Esophagus (tissue), 2 donors: Measurements from ENCODE around the gene HIRIP3. TPM values are rescaled to one million over a fixed set of nuclear protein-coding genes. Genes with fewer than 3 reads are reported as not detected.

ENCODE experiments used
- H3K27ac ChIP-seq, 2 donors: one replicate each; pipeline ENCODE4 v1.5.1; 2013; ENCODE audit warnings: low read depth in 2 of 2, mild to moderate bottlenecking in 2 of 2, inconsistent platforms in 1 of 2, low read length in 1 of 2, moderate library complexity in 1 of 2
- H3K27me3 ChIP-seq, 2 donors: one replicate each; pipeline ENCODE4 v1.6.1; 2013; ENCODE audit warnings: low read length in 2 of 2, control low read depth in 1 of 2, mild to moderate bottlenecking in 1 of 2; ENCODE audit not compliant: insufficient read depth in 2 of 2, control insufficient read depth in 1 of 2
- H3K36me3 ChIP-seq, 2 donors: one replicate each; pipeline ENCODE4 v1.6.1; 2013; ENCODE audit warnings: low read length in 1 of 2; ENCODE audit not compliant: control insufficient read depth in 2 of 2, insufficient read depth in 2 of 2
- H3K4me1 ChIP-seq, 2 donors: one replicate each; pipeline ENCODE4 v1.6.1; 2013; ENCODE audit warnings: low read length in 1 of 2; ENCODE audit not compliant: control insufficient read depth in 2 of 2, insufficient read depth in 2 of 2
- H3K4me3 ChIP-seq, 2 donors: one replicate each; pipeline ENCODE4 v1.5.1; 2013; ENCODE audit warnings: low read length in 2 of 2, mild to moderate bottlenecking in 2 of 2, low read depth in 1 of 2, moderate library complexity in 1 of 2
- H3K9me3 ChIP-seq, 2 donors: one replicate each; pipeline ENCODE4 v1.6.1; 2013; ENCODE audit warnings: mild to moderate bottlenecking in 2 of 2, low read depth in 1 of 2, low read length in 1 of 2, moderate library complexity in 1 of 2; ENCODE audit not compliant: control insufficient read depth in 2 of 2, insufficient read depth in 1 of 2
- WGBS, 2 donors: extraction: QIAGEN DNeasy Blood & Tissue Kit; methylation state at CpG; one replicate each; pipeline ENCODE4 v1.1.7; 2013; 5-methylcytosine and 5-hydroxymethylcytosine counted together
- polyA plus RNA-seq, 2 donors: library from polyadenylated mRNA; stranded (reverse); fragments of 200-250 nt; gene quantifications; one replicate each; pipeline ENCODE4 v1.2.3, GENCODE V29; 2013
- donor health status: healthy with polysubstance abuse.
- donor health status: Bipolar disorder and iron deficiency.

HIRIP3 gene
- polyA plus RNA-seq, 2 donors, result 6.3 to 9.7 TPM

DNA sequence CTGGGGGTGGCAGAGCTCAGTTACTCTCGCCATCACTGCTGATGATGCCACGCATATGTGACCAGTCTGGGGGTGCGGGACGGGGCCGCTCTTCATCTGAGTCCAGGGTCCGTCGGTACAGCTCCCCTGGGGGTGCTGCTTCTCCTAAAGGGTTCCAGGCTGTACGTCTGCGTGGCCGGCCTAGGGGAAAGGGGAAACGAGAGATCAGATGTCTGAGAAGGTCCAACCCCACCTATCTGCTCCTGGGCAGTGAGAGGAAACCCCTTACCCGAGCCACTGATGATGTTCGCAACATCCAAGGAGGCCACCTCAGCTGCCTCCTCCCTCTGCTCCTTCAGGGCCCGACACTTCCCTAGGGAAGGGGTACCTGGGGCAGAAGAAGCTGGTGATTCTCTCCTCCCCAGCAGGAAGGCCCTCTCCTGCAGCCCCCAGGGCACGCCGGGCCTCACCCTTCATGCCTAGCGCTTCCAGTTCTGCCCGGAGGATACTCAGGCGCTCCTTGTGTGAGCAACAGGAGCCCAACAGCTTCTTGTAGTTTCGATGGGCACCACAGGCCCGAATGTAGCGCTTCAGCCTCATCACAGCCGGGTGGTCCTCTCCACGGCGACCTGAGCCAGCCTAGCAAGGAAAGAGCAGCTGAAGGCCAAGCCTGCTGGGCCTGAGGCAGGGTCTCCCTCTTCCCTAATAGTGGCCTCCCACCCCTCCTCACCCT lies 2.1 kb downstream of the HIRIP3 start:
- 88 to 93% methylated on average over 23 to 25 of the region's 25 CpGs for WGBS, 2 donors
- no peaks in the 10 kb centered on the region for H3K9me3 ChIP-seq
- peaks cover 8% of the 10 kb centered on the region in 2 donors for H3K4me1 ChIP-seq
- peaks cover 12 to 32% of the 10 kb centered on the region in 2 donors for H3K36me3 ChIP-seq
- H3K4me3 ChIP-seq, result no peak overlapping the region
- no peaks in the 10 kb centered on the region for H3K27me3 ChIP-seq
- no peak overlapping the region for H3K27ac ChIP-seq

- peaks cover 12 to 37% of the 10 kb centered on the region in 2 donors for H3K36me3 ChIP-seq
- H3K27ac ChIP-seq, result no peak overlapping the region
- no peak overlapping the region for H3K4me3 ChIP-seq
- 55 to 66% methylated on average over 7 of the region's 7 CpGs for WGBS, 2 donors
- no peaks in the 10 kb centered on the region for H3K27me3 ChIP-seq
- no peaks in the 10 kb centered on the region for H3K9me3 ChIP-seq
- H3K4me1 ChIP-seq, result peaks cover 8% of the 10 kb centered on the region in 2 donors
Observed at GRCh38 chr16:29992344-29992967, 3.0 kb downstream of the HIRIP3 start.

DNA sequence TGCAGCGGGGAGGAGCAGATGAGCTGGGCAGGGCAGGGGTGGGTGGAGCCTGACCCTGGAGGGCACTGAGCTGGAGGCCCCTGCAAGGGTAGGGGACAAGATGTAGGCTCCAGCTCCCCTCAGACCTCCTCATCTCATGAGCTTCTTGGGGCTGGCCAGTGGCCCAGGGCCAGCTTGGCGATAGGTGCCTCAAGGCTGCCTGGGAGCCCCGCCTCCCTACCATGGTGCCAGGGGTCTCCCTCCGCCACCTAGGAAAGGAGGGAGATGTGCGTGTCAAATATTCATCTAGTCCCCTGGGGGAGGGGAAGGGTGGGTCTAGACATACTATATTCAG lies 3.9 kb downstream of the HIRIP3 start:
- H3K4me3 ChIP-seq, result no peak overlapping the region
- peaks cover 4 to 8% of the 10 kb centered on the region in 2 donors for H3K4me1 ChIP-seq
- H3K9me3 ChIP-seq, result no peaks in the 10 kb centered on the region
- H3K27me3 ChIP-seq, result no peaks in the 10 kb centered on the region
- WGBS, 2 donors, result 80 to 82% methylated on average over 5 of the region's 5 CpGs
- no peak overlapping the region for H3K27ac ChIP-seq
- H3K36me3 ChIP-seq, result peaks cover 14 to 42% of the 10 kb centered on the region in 2 donors

GRCh38 chr16:29990883-29991570 lies 4.4 kb downstream of the HIRIP3 start:
- Histone ChIP-seq H3K36me3 (peaks cover 18 to 47% of the 10 kb centered on the region in 2 donors), H3K9me3 (no peaks in the 10 kb centered on the region), H3K4me3 (no peak overlapping the region), H3K27me3 (no peaks in the 10 kb centered on the region), H3K4me1 (peaks cover 2 to 8% of the 10 kb centered on the region in 2 donors), H3K27ac (no peak overlapping the region)
- WGBS, 2 donors, result 92 to 93% methylated on average over 20 to 35 of the region's 35 CpGs

DNA sequence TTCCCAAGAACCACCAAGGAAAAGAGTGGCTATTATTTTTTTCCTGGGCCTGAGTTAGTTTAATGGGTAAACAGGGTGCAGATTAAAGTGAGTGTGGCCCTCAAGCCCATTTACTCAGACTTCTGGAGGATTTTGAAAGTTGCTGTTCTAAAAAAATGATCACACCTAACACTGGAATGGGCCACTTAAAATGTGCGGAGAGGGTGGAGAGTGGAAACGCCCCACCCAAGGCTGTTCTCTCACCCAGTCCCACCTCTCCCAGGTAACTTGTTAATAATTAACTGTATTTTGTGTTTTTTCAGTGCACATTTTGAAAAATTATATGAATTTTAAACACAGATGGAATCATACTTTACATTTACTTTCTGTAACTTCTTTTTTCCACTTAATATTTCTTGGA lies 5.4 kb downstream of the HIRIP3 start:
- Histone ChIP-seq H3K4me3 (no peak overlapping the region), H3K36me3 (peaks cover 28 to 57% of the 10 kb centered on the region in 2 donors), H3K4me1 (peaks cover 2 to 8% of the 10 kb centered on the region in 2 donors), H3K9me3 (no peaks in the 10 kb centered on the region), H3K27ac (no peak overlapping the region), H3K27me3 (no peaks in the 10 kb centered on the region)
- WGBS, 2 donors, result 74 to 86% methylated on average over 2 of the region's 2 CpGs

DNA sequence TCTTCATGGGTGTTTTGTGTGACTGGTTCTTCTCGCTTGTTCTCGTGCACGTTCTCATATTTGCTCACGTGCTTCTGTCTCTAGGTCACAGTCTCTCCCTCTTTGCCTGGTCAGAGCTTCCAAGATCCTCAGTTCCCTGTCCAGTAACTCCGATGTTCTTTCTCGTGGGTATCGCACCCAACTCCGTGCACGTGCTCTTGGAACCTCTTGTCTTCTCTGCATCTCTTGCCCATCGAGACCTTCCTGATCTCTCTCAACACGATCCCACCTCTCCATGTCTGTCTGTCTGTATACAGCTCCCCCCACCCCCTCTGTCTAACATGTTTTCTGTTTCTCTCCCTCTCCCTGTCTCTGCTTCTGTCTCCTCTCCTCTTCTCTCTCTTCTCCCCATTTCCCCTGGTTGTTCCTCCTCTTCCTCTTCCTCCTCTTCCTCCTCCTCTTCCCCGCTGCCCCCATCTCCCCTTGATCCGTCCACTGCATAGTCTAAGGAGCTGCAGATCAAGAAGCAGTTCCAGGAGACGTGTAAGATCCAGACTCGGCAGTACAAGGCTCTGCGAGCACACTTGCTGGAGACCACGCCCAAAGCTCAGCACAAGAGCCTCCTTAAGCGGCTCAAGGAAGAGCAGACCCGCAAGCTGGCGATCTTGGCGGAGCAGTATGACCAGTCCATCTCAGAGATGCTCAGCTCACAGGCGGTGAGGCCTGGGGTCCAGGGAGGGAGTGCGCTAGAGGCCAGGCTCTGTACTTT lies 6.1 kb downstream of the HIRIP3 start:
- peaks cover 29 to 63% of the 10 kb centered on the region in 2 donors for H3K36me3 ChIP-seq
- H3K4me1 ChIP-seq, result peaks cover 2 to 3% of the 10 kb centered on the region in 2 donors
- WGBS, 2 donors, result 83 to 85% methylated on average over 23 of the region's 23 CpGs
- no peak overlapping the region for H3K27ac ChIP-seq
- no peak overlapping the region for H3K4me3 ChIP-seq
- H3K27me3 ChIP-seq, result no peaks in the 10 kb centered on the region
- H3K9me3 ChIP-seq, result no peaks in the 10 kb centered on the region

DNA sequence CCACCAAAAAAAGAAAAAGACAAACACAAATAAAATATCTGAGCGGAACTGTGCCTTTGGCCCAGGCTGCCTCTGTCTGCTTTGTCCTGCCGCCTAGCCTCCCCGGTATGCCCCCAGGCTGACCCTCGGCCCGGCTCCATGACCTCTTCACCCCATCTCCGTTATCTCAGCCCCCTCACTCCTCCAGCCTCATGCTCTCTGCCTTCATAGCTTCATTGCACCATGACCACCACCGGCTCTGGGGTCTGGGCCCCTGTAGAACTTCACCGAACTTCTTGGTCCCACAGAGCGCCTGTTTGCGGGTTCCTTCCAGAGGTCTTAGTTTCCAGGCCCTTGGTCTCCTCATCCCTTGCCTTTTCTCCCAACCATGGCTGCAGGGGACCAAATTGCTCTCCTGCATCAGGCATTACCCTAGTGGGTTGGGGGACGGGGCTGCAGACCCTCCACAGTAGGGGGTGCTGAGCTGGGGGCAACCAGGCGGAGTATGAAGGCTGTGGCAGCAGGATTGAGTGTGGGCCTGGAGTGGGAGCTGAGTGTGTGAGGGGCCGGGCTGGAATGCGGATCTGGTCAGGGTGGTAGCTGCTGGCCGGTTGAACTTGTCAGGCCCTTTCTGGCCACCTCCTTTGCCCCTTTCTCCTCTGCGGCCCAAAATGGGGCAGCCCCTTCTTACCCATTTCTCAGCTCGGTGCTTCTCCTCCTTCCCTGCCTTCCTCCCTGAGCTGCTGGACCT lies 6.9 kb downstream of the HIRIP3 start:
- Histone ChIP-seq H3K27ac (no peak overlapping the region), H3K9me3 (no peaks in the 10 kb centered on the region), H3K4me3 (no peak overlapping the region), H3K4me1 (peaks cover under 1 to 2% of the 10 kb centered on the region in 2 donors), H3K36me3 (peaks cover 29 to 69% of the 10 kb centered on the region in 2 donors), H3K27me3 (no peaks in the 10 kb centered on the region)
- WGBS, 2 donors, result 84 to 85% methylated on average over 17 of the region's 17 CpGs

- peaks cover 30 to 71% of the 10 kb centered on the region in 2 donors for H3K36me3 ChIP-seq
- no peaks in the 10 kb centered on the region for H3K9me3 ChIP-seq
- no peaks in the 10 kb centered on the region for H3K27me3 ChIP-seq
- H3K27ac ChIP-seq, result no peak overlapping the region
- H3K4me1 ChIP-seq, result no peaks in the 10 kb centered on the region
- no peak overlapping the region for H3K4me3 ChIP-seq
- 94% methylated on average over 30 to 35 of the region's 35 CpGs for WGBS, 2 donors
Observed at GRCh38 chr16:29987371-29988085, 7.9 kb downstream of the HIRIP3 start.
